GM19035 (cell line): ENCODE measurements around the gene ARMS2.

Source experiments
- ATAC-seq: cut with Tn5 transposase; IDR thresholded peaks from one replicate; pipeline ENCODE4 v1.9.1; 2021; ENCODE audit not compliant: unreplicated experiment

Gene ARMS2

GRCh38 chr10:122492999-122493481 lies 38.6 kb downstream of the ARMS2 start:
- ATAC-seq: no peak

- ATAC-seq: no peak
These were observed 39.3 kb downstream of the ARMS2 start for GRCh38 chr10:122493761-122494160.

- ATAC-seq: no peak
These were observed 39.8 kb downstream of the ARMS2 start for GRCh38 chr10:122494173-122494820.

- ATAC-seq: no peak
These were observed 40.4 kb downstream of the ARMS2 start for GRCh38 chr10:122494833-122495232.

- ATAC-seq: no peak
These were observed 41.2 kb downstream of the ARMS2 start for GRCh38 chr10:122495406-122496340.

GRCh38 chr10:122497241-122497640 lies 42.8 kb downstream of the ARMS2 start:
- ATAC-seq: no peak

GRCh38 chr10:122498521-122498920 lies 44.1 kb downstream of the ARMS2 start:
- ATAC-seq: no peak

GRCh38 chr10:122499012-122499411 lies 44.6 kb downstream of the ARMS2 start:
- ATAC-seq: no peak

GRCh38 chr10:122499491-122499941 lies 45.1 kb downstream of the ARMS2 start:
- no peak for ATAC-seq

GRCh38 chr10:122500194-122500593 lies 45.7 kb downstream of the ARMS2 start:
- ATAC-seq: no peak

- ATAC-seq: no peak
These were observed 46.3 kb downstream of the ARMS2 start for GRCh38 chr10:122500726-122501125.

- ATAC-seq: no peak
These were observed 48.6 kb downstream of the ARMS2 start for GRCh38 chr10:122503012-122503411.

GRCh38 chr10:122503886-122504609 lies 49.6 kb downstream of the ARMS2 start:
- no peak for ATAC-seq

- no peak for ATAC-seq
These were observed 50.1 kb downstream of the ARMS2 start for GRCh38 chr10:122504610-122504950.

- ATAC-seq: no peak
These were observed 50.6 kb downstream of the ARMS2 start for GRCh38 chr10:122505011-122505410.

GRCh38 chr10:122505885-122506645 lies 51.6 kb downstream of the ARMS2 start:
- no peak for ATAC-seq
